ENCODE measurements around the gene MYOT. TPM values are rescaled to one million over a fixed set of nuclear protein-coding genes. Genes with fewer than 3 reads are reported as not detected.

Gene MYOT
- total RNA-seq, 2 experiments from 2014 or later: not detected

Other genes starting within 250 kb of the MYOT start
- gene KLHL3, start 131.8 kb upstream of the MYOT start, total RNA-seq: 1 to 10 TPM; 3.0 to 5.7 TPM
- gene HNRNPA0, start 113.5 kb upstream of the MYOT start, total RNA-seq: 10 to 100 TPM; 26.0 to 34.0 TPM
- under 1 TPM in 1 of 2 experiments, not detected in 1; 0.38 TPM for gene PKD2L2, start 21.6 kb downstream of the MYOT start, total RNA-seq
- 10 to 100 TPM; 31.4 to 38.8 TPM for gene FAM13B, start 165.2 kb downstream of the MYOT start, total RNA-seq
- gene WNT8A, start 216.2 kb downstream of the MYOT start, total RNA-seq: not detected